IPS-18c (cell line): Measurements from ENCODE around the gene WDR74.
"Not testable (repeated sequence)": the region's sequence is repeated elsewhere in the genome, so short reads cannot be mapped to it uniquely, and the experiment has no call there.

Source experiments
- H3K4me3 ChIP-seq: 2 replicates; pipeline ENCODE4 v1.7.0; 2013; ENCODE audit warnings: low read depth, mild to moderate bottlenecking, low read length, moderate library complexity; ENCODE audit not compliant: insufficient read depth
- H3K9me3 ChIP-seq: one replicate; pipeline ENCODE4 v1.6.1; 2013; ENCODE audit warnings: mild to moderate bottlenecking, low read length, moderate library complexity; ENCODE audit not compliant: control insufficient read depth, insufficient read depth

Gene WDR74

DNA sequence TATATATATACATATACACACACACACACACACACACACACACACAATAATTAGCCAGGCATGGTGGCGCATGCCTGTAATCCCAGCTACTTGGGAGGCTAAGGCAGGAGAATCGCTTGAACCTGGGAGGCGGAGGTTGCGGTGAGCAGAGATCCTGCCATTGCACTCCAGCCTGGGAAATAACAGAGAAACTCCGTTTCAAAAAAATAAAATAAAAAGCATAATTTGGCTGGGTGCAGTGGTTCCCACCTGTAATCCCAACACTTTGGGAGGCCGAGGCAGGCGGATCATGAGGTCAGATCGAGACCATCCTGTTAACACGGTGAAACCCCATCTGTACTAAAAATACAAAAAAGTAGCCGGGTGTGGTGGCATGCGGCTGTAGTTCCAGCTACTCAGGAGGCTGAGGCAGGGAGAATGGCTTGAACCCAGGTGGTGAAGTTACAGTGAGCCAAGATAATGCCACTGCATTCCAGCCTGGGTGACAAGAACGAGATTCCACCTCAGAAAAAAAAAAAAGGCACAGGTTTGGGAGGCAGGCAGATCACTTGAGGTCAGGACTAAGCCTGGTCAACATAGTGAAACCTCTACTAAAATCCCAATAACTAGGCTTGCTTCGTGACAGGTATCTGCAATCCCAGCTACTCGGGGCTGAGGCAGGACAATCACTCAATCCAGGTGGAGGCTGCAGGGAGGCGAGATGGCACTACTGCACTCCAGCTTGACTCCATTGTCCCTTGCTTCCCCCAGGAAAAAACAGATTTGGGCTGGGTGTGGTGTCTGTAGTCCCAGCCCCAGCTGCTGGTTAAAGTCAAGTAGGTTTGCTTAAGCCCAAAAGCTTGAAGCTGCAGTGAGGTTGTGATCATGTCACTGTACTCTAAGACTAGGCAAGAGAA lies 11.8 kb upstream of the WDR74 start:
- H3K9me3 ChIP-seq = peaks cover 2% of the 10 kb centered on the region
- H3K4me3 ChIP-seq = no peak overlapping the region

DNA sequence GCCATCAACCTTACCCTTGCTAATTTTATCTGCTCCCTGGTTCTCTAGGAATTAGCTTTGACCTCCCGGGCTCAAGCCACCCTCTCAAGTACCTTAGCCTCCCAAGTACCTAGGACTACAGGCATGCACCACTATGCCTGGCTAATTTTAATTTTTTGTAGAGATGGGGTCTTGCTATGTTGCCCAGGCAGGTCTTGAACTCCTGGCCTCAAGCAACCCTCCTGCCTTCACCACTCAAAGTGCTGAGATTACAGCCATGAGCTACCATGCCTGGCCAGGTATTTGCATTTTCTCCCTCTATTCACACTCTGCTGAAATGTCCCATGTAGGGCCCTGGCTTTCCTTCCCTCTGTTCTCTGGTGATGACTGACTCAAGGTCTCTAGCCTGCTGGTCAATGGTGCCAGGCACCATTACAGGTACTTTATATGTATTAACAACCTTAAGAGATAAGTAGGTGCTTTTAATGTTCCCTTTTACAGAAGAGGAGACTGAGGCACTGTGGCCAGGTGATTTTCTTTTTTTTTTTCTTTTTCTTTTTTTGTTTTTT lies 8.5 kb upstream of the WDR74 start:
- Histone ChIP-seq H3K9me3 (peaks cover 2% of the 10 kb centered on the region), H3K4me3 (no peak overlapping the region)

DNA sequence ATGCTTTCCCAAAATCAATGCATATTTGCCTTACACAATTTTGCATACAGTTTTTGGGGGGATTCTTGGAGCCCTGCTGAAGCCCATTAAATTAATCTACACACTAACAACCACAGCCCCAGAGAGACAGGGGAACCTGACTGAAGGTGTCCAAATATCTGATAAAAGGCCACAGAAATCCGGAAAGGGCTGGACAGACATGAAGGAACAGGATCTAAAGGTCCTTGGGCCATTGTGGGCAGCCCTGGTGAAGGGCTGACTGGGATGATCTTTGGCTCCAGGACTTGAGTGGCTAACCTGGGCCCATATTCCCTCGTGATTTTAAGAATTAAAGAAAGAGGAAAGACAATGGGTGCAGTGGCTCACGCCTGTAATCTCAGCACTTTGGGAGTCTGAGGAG lies 6.8 kb upstream of the WDR74 start:
- Histone ChIP-seq H3K4me3 (no peak overlapping the region), H3K9me3 (peaks cover 2% of the 10 kb centered on the region)

DNA sequence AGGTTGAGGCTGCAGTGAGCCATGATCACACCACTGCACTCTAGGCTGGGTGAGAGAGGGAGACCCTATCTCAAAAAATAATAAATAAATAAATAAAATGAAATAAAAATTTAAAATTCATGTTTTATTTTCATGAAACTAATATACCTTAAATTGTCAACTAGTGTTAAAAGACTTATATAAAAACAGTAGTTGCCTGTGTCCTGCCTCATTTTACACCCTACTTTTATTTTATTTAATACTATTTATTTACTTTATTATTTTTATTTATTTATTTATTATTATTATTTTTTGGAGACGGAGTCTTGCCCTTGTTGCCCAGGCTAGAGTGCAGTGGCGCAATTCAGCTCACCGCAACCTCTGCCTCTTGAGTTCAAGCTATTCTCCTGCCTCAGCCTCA lies 4.8 kb upstream of the WDR74 start:
- no peak overlapping the region for H3K4me3 ChIP-seq

DNA sequence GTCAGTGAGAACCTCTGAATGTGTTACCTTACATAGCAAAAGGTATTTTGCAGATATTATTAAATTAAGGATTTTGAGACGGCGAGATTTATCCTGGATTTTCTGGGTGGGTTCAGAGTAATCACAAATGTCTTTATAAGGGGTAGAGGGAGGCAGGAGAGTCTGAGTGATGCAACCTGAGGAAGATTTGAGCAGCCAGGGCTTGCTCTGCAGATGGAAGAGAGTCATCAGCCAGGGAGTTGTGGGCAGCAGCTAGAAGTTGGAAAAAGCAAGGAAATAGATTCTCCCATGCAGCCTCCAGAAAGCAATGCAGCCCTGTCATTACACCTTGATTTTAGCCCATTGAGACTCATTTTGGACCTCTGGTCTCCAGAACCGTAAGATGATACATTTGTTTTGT lies 4.1 kb upstream of the WDR74 start:
- no peak overlapping the region for H3K4me3 ChIP-seq
- H3K9me3 ChIP-seq = peaks cover 2% of the 10 kb centered on the region

More for the DNA sequence above, 4.8 kb upstream of the WDR74 start:
- peaks cover 2% of the 10 kb centered on the region for H3K9me3 ChIP-seq

DNA sequence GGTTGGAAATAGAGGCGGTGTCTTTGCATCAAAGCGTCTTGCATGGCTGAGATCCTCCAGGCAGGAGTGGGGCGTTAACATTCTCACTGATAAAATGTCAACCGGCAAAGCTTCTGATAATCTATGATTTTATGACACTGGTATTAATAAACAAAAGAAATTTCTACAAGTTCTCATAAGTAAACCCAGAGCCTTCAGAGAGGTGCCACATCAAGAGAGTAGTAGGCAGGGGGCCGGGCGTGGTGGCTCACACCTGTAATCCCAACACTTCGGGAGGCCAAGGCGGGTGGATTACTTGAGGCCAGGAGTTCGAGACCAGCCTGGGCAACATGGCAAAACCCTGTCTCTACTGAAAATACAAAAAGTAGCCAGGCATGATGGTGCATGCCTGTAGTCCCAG lies 3.5 kb upstream of the WDR74 start:
- H3K9me3 ChIP-seq, H3K4me3 ChIP-seq: not testable (repeated sequence)

DNA sequence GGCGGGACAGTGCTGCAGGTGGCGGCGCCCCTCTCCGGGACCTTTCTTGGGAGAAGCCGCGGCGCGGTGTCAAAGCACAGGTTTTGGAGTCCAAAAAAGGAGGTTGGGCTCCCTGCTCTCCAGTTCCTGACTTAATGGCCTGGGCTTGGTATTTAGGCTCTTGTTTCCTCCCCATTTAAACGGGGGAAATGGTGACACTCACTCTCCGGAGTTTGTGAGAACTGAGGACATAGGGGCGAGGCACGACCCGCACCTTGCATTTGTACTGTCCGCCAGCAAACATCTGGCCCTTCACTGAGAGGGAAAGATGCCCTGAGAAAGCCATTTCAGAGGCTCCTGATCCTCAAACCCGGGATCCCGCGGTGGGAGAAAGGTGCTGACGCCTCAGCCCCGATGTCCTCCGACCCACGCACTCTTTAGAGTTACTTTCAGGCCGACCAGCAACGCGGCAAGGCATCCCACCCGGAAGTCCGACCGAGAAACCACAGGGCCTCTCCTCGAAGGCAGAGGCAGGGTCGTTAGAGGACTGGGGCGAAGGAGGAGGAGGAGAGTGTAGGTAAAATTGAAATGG lies 2.9 kb upstream of the WDR74 start:
- peaks cover 2% of the 10 kb centered on the region for H3K9me3 ChIP-seq
- H3K4me3 ChIP-seq = peak overlapping the region; percentile 29

DNA sequence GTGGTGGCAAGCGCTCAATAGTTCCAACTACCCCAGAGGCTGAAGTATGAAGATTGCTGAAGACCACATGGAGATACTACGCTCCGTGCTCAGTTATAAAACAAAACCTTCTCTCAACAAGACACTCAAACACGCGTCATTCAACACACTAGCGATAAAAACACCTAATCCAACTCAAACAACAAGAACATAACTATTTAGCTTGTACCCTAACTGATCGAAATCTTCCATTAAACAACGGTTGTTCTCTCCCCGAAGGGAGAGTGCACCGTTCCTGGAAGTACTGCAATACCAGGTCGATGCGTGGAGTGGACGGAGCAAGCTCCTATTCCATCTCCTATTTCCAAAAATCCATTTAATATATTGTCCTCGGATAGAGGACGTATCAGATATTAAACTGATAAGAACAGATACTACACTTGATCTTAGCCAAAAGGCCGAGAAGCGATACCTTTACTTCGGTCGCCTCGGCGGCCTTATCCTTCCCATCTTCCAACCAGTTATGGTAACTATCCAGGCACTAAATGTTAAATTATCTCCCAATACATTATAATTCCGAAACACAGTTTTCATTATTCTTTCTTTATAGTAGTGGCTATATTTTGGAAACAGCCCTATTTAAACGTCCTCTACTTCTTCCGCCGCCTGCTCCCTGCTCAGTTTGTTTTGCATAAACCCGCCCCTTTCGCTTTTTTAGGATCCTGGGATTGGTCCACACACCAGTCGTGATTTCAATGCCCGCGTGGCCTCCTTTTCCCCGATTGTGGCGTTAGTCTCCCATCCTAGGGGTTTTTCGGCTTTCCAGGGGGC lies 2.2 kb upstream of the WDR74 start:
- H3K9me3 ChIP-seq = no peaks in the 10 kb centered on the region
- H3K4me3 ChIP-seq = peak overlapping the region; percentile 29; the same call in 1 of the 2 replicates

DNA sequence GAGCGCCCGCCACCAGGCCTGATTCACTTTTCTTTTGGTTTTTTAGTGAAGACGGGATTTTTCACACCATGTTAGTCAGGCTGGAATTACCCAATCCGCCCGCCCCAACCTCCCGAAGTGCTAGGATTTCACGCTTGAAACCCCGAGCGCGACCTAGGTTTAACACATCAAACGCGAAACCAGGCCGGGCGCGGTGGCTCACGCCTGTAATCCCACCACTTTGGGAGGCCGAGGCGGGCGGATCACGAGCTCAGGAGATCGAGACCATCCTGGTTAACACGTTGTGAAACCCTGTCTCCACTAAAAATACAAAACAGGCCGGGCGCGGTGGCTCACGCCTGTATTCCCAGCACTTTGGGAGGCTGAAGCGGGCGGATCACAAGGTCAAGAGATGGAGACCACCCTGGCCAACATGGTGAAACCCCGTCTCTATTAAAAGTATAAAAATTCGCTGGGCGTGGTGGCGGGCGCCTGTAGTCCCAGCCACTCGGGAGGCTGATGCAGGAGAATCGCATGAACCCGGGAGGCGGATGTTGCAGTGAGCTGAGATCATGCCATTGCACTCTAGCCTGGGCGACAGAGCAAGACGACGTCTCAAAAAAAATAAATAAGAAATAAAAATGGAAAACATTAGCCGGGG lies 1.5 kb upstream of the WDR74 start:
- not testable (repeated sequence) for H3K9me3 ChIP-seq
- peak overlapping the region; percentile 99; the same call in 1 of the 2 replicates for H3K4me3 ChIP-seq

DNA sequence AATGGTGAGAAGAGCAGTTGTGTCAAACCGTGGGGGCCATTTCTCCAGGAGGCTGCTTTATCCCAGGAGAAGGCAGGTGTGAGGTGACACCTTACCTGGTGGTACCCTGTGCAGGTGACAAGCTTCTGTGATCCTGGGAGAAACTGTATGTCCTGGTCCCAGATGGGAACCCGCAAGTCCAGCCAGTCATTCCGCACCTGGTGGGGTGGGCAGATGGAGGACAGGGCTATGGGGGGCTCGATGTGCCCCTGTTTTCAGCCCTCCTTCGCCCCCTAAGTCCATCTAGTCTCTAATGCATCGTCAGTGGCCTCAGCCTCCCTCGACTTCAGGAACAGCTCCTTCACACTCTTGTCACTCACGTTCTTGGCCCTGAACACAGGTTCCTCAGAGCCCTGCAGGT lies 4.1 kb downstream of the WDR74 start:
- Histone ChIP-seq H3K9me3 (no peaks in the 10 kb centered on the region), H3K4me3 (no peak overlapping the region)

DNA sequence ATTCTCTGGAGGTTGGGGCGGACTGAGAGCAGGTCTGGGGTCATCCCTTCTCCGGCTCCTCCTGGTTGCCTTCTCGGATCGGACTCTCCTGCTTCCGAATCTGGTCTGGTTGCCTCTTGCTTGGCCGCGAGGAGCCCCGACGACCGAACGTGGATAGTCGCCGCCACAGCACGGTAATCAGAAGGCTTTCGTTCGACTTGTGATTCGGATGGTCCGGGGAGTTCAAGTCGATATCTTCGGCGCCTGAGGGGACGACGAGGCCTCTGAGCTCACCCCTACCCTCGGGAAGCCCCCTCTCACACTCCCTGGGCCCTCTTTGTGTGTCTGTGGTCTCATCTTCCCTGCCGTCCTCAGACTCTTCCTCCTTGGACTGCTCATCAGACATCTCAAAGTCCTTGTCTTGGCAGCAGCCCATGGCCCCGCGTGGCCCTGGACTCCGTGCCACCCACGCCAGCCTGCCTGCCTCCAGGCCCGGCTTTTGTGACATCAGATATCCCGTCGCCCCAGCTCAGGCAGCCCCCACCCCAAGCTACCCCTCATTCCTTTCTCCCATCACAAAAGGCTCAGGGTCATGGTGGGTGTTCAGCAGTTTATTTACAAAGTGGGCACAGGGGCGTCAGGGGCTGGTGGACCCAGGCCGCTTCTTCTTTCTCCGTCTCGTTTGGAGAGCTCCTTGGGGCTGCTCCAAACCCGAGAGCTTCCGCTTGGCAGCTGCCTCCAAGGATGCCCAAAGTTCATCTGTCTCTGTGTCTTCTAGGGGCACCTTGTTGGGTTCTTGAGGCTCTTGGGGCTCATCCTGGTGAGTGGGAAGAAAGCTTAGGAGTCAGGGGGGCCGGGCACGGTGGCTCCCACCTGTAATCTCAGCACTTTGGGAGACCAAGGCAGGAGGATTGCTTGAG lies 6.8 kb downstream of the WDR74 start, which contains the start of gene TEX54:
TEX54 (minus strand) TSS at position 506 of the 899 bp plus-strand sequence.
- H3K4me3 ChIP-seq = peak within 1 kb of the TSS; percentile 98
- no peaks in the 10 kb centered on the region for H3K9me3 ChIP-seq

DNA sequence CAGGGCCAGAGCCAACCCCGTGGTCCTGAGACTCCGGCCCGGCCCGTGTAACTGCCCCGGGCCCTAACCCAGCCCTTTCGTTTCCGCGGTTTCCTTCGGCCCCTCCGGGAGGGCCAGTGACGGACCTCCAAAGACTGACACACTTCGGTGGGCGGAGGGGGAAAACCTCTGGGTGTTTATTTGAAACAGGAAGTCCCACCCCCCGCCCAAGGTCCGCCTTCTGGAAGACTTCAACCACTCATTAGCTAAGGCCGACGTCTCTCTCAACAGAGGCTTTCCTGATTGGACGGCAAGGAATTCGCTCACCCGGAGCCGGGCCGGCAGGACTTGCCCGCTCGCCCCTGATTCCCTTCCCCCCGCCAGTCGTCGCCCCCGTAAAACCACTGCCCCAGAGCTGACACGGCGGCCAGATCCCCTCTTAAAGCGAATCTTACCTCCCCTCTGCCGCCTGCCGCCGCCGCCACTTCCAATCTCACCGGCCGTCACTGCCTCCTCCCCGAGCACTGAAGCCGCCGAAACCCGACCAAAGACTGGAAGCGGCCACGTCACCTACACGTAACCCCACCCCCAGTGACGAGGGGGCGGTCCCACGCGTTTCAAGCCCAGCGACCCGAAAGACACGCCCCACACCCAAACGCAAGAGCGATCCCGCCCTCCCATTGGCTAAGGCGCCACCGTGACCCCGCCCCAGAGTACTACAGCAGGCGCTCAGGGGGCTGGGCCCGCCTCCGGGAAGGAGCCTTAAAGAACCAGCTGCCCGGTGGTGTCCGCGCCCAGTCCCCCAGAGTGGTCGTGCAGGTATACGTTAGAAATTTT lies 7.7 kb downstream of the WDR74 start, which contains the start of gene STX5:
STX5 (minus strand) TSS at position 532 of the 816 bp plus-strand sequence. CDS start 808 bp downstream, outside the sequence.
- Histone ChIP-seq H3K9me3 (no peaks in the 10 kb centered on the region), H3K4me3 (peak within 1 kb of the TSS; percentile 98)

DNA sequence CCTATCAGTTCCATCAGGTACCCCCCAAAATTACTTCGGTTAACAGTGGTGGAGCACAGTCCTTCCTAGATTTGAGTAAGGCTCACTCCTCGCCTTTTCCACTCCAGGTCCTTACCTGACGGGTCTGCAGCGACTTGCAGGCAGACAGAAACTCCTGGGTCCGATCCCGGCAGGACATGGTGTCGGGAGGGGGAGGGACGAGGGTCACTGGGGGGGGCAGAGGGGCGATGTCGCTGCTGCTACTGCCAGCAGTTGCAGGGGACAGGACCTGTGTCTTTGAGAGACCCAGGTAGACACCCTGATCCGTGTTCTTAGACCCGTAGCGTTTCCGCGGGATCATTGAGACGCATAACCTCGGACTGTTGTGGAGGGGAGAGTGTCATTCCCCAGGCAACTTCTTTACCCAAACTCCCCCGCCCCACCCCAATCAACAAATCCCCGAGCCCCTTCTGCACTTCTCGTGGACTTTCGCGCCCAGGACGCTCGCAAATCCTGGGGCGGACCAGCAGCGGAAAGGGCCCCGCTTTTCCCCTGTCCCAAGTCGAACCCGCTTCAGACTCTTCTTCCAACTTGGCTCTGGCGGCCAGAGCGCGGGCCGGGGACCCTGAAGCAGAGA lies 8.4 kb downstream of the WDR74 start:
- Histone ChIP-seq H3K9me3 (no peaks in the 10 kb centered on the region), H3K4me3 (peak overlapping the region; percentile 98)

DNA sequence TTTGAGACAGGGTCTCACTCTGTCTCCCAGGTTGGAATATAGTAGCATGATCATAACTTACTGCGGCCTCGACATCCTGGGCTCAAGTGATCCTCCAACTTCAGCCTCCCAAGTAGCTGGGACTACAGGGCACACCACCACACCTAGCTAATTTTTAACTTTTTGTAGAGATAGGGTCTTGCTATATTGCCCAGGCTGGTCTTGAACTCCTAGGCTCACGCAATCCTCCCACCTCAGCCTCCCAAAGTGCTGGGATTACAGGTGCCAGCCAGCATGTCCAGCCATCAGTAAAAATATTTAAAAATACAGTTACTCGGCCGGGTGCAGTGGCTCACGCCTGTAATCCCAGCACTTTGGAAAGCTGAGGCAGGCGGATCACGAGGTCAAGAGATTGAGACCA lies 11.3 kb downstream of the WDR74 start:
- H3K9me3 ChIP-seq, H3K4me3 ChIP-seq: not testable (repeated sequence)

DNA sequence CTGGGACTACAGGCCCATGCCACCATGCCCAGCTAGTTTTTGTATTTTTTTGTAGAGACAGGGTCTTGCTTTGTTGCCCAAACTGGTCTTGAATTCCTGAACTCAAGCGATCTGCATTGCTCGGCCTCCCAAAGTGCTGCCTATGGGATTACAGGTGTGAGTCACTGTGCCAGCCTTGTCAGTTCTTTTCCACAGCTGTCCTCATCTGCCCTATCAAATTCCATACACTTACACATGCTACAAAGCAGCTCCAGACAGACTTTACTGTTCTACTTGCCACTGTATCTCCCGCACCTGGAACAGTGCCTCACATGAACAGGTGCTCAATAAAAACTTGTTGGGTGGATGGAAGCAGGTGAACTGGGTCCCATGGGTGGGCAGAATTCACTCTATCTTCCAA lies 15.7 kb downstream of the WDR74 start:
- Histone ChIP-seq H3K9me3 (no peaks in the 10 kb centered on the region), H3K4me3 (no peak overlapping the region)
